Measurements from ENCODE around the gene TSHZ2. TPM values are rescaled to one million over a fixed set of nuclear protein-coding genes. Genes with fewer than 3 reads are reported as not detected.

The TSHZ2 gene
- polyA plus RNA-seq, 1 donor from 2014 or later = 4.6 TPM

DNA sequence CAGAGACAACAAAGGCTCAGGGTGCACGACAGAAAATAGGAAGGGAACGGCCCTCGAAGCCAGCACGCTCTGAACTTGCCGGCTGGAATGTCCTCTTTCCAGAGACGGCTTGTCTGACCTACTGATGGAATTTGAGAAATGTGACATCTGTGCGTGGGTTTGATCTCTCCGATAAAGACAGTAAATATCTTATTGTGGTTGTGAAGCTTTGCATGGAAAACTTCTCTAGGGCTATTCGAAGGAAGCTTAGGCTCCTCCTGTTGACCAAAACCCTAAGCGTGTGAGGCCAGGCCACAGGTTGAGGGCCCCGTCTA is 374.1 kb downstream of the TSHZ2 start:
- H3K4me3 ChIP-seq (ENCODE audit: low read length) = no peak overlapping the region
- H3K27ac ChIP-seq (ENCODE audit: low read length) = no peak overlapping the region
- no peaks in the 10 kb centered on the region for H3K36me3 ChIP-seq (ENCODE audit: insufficient read depth, low read length)
- no peak overlapping the region for H3K9ac ChIP-seq (ENCODE audit: low read length)
- H3K79me2 ChIP-seq (replicated peaks; ENCODE audit: insufficient read depth, low read length) = no peaks in the 10 kb centered on the region
- H3K27me3 ChIP-seq (ENCODE audit: insufficient read depth, low read depth, low read length) = no peaks in the 10 kb centered on the region
- H3F3A ChIP-seq (ENCODE audit: insufficient read depth, low read length, poor library complexity, severe bottlenecking) = no peaks in the 10 kb centered on the region
- no peaks in the 10 kb centered on the region for H3K9me2 ChIP-seq (ENCODE audit: insufficient read depth, low read length)
- no peak overlapping the region for H2AFZ ChIP-seq (ENCODE audit: low read depth, low read length)
- TF ChIP-seq TAF1 (IDR thresholded peaks at IDR 0.05; ENCODE audit: low read depth) (no peak), MXI1 (conservative IDR thresholded peaks at IDR 0.05; ENCODE audit: poor library complexity, severe bottlenecking) (no peak), RAD21 (conservative IDR thresholded peaks at IDR 0.05) (no peak), EZH2 (IDR thresholded peaks at IDR 0.05; ENCODE audit: borderline replicate concordance, insufficient read depth, low read length, poor library complexity, severe bottlenecking) (no peak), EP300 (conservative IDR thresholded peaks at IDR 0.05; ENCODE audit: poor library complexity, severe bottlenecking) (no peak), POLR2AphosphoS5 (IDR thresholded peaks at IDR 0.05) (no peak), SMC3 (conservative IDR thresholded peaks at IDR 0.05; ENCODE audit: poor library complexity) (no peak)
- TF ChIP-seq, protein P1, sequence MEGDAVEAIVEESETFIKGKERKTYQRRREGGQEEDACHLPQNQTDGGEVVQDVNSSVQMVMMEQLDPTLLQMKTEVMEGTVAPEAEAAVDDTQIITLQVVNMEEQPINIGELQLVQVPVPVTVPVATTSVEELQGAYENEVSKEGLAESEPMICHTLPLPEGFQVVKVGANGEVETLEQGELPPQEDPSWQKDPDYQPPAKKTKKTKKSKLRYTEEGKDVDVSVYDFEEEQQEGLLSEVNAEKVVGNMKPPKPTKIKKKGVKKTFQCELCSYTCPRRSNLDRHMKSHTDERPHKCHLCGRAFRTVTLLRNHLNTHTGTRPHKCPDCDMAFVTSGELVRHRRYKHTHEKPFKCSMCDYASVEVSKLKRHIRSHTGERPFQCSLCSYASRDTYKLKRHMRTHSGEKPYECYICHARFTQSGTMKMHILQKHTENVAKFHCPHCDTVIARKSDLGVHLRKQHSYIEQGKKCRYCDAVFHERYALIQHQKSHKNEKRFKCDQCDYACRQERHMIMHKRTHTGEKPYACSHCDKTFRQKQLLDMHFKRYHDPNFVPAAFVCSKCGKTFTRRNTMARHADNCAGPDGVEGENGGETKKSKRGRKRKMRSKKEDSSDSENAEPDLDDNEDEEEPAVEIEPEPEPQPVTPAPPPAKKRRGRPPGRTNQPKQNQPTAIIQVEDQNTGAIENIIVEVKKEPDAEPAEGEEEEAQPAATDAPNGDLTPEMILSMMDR (IDR thresholded peaks at IDR 0.05; ENCODE audit: poor library complexity, severe bottlenecking) = no peak
- TF ChIP-seq, protein P2, sequence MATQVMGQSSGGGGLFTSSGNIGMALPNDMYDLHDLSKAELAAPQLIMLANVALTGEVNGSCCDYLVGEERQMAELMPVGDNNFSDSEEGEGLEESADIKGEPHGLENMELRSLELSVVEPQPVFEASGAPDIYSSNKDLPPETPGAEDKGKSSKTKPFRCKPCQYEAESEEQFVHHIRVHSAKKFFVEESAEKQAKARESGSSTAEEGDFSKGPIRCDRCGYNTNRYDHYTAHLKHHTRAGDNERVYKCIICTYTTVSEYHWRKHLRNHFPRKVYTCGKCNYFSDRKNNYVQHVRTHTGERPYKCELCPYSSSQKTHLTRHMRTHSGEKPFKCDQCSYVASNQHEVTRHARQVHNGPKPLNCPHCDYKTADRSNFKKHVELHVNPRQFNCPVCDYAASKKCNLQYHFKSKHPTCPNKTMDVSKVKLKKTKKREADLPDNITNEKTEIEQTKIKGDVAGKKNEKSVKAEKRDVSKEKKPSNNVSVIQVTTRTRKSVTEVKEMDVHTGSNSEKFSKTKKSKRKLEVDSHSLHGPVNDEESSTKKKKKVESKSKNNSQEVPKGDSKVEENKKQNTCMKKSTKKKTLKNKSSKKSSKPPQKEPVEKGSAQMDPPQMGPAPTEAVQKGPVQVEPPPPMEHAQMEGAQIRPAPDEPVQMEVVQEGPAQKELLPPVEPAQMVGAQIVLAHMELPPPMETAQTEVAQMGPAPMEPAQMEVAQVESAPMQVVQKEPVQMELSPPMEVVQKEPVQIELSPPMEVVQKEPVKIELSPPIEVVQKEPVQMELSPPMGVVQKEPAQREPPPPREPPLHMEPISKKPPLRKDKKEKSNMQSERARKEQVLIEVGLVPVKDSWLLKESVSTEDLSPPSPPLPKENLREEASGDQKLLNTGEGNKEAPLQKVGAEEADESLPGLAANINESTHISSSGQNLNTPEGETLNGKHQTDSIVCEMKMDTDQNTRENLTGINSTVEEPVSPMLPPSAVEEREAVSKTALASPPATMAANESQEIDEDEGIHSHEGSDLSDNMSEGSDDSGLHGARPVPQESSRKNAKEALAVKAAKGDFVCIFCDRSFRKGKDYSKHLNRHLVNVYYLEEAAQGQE (IDR thresholded peaks at IDR 0.05; ENCODE audit: borderline replicate concordance) = no peak
- no peak overlapping the region for H3K4me2 ChIP-seq (ENCODE audit: low read length)
- no peaks in the 10 kb centered on the region for H4K20me1 ChIP-seq (ENCODE audit: insufficient read depth)
- H3K9me3 ChIP-seq (ENCODE audit: low read length) = peaks cover 5% of the 10 kb centered on the region

DNA sequence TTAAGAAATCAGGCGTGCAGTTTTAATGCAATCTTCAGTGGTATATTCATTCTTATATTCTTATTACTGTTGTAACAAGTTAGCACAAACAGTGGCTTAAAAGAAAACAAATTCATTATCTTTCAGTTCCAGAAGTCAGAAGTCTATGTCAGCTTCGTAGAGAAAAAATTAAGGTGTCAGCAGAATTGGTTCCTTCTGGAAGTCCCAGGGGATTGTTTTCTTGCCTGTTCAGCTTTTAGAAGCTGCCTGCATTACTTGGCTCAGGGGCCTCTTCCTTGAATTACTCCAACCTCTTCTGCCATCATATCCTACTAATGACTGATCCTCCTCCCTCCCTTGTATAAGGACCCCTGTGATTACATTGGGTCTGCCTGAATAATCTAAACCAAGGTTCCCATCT is 377.6 kb downstream of the TSHZ2 start:
- Histone ChIP-seq H3K4me2 (ENCODE audit: low read length) (no peak overlapping the region), H3K9me2 (ENCODE audit: insufficient read depth, low read length) (no peaks in the 10 kb centered on the region), H3K9me3 (ENCODE audit: low read length) (peaks cover 5% of the 10 kb centered on the region), H3K9ac (ENCODE audit: low read length) (no peak overlapping the region), H3K27ac (ENCODE audit: low read length) (no peak overlapping the region), H3K79me2 (replicated peaks; ENCODE audit: insufficient read depth, low read length) (no peaks in the 10 kb centered on the region), H2AFZ (ENCODE audit: low read depth, low read length) (no peak overlapping the region), H3K36me3 (ENCODE audit: insufficient read depth, low read length) (no peaks in the 10 kb centered on the region), H3K27me3 (ENCODE audit: insufficient read depth, low read depth, low read length) (no peaks in the 10 kb centered on the region), H3F3A (ENCODE audit: insufficient read depth, low read length, poor library complexity, severe bottlenecking) (no peaks in the 10 kb centered on the region), H4K20me1 (ENCODE audit: insufficient read depth) (no peaks in the 10 kb centered on the region), H3K4me3 (ENCODE audit: low read length) (no peak overlapping the region)
- TF ChIP-seq EP300 (conservative IDR thresholded peaks at IDR 0.05; ENCODE audit: poor library complexity, severe bottlenecking) = no peak
- no peak for TF ChIP-seq SMC3 (conservative IDR thresholded peaks at IDR 0.05; ENCODE audit: poor library complexity)
